Activated naive CD8-positive, alpha-beta T cell treated with anti-CD3 and anti-CD28 coated beads, Interleukin-2, amount 50 U/mL, for 16 hours (primary cell): Measurements from ENCODE around the gene RTEL1.
"Not testable (repeated sequence)": the region's sequence is repeated elsewhere in the genome, so short reads cannot be mapped to it uniquely, and the experiment has no call there.

ENCODE experiments used
- DNase-seq: peaks from one replicate; pipeline ENCODE4 v3.0.0-alpha.2; 2020; ENCODE audit warnings: low read depth, low spot score

Gene RTEL1

GRCh38 chr20:63718996-63719395 lies 60.9 kb downstream of the RTEL1 start:
- no peak for DNase-seq

GRCh38 chr20:63722967-63723622 lies 65.0 kb downstream of the RTEL1 start:
- DNase-seq: not testable (repeated sequence)

- not testable (repeated sequence) for DNase-seq
Observed at GRCh38 chr20:63730189-63730733, 72.1 kb downstream of the RTEL1 start.

- no peak for DNase-seq
Observed at GRCh38 chr20:63731410-63731809, 73.3 kb downstream of the RTEL1 start.

- DNase-seq: no peak
Observed at GRCh38 chr20:63732118-63733095, 74.3 kb downstream of the RTEL1 start.

GRCh38 chr20:63733117-63733516 lies 75.0 kb downstream of the RTEL1 start:
- DNase-seq: no peak

- no peak for DNase-seq
Observed at GRCh38 chr20:63733579-63734081, 75.5 kb downstream of the RTEL1 start.

GRCh38 chr20:63734111-63734945 lies 76.2 kb downstream of the RTEL1 start:
- DNase-seq: no peak

DNA sequence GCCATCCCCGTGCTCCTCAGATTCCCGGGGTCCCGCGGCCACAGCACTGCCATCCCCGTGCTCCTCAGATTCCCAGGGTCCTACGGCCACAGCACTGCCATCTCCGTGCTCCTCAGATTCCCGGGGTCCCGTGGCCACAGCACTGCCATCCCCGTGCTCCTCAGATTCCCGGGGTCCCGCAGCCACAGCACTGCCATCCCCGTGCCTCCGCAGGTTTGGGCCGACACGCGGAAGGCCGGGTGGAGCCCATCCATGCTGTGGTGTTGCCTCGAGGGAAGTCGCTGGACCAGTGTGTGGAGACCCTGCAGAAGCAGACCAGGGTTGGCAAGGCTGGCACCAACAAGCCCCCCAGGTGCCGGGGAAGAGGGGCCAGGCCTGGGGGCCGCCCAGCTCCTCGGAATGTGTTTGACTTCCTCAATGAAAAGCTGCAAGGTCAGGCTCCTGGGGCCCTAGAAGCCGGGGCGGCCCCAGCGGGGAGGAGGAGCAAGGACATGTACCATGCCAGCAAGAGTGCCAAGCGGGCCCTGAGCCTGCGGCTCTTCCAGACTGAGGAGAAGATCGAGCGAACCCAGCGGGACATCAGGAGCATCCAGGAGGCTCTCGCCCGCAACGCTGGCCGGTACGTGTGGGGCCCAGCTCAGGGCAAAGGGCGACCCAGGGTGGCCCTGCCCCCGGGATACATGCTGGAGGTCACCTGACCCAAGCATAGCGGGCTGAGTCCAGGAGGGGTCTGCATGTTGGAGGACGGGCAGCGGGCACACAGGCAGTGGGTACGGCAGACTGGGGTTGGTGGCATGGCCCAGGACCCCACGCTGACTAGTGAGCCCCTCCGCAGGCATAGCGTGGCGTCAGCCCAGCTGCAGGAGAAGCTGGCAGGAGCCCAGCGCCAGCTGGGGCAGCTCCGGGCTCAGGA lies 77.1 kb downstream of the RTEL1 start:
- DNase-seq: no peak

GRCh38 chr20:63735859-63736718 lies 78.0 kb downstream of the RTEL1 start, which contains the start of gene LIME1:
Gene LIME1, plus strand, starts transcription at chr20:63736664. Its CDS starts 886 bp downstream, at chr20:63737550.
- no peak for DNase-seq

GRCh38 chr20:63736893-63737694 lies 79.0 kb downstream of the RTEL1 start:
- no peak for DNase-seq

- DNase-seq: no peak
Observed at GRCh38 chr20:63737695-63737944, 79.5 kb downstream of the RTEL1 start.

- DNase-seq: no peak
Observed at GRCh38 chr20:63737945-63738686, 80.0 kb downstream of the RTEL1 start.

DNA sequence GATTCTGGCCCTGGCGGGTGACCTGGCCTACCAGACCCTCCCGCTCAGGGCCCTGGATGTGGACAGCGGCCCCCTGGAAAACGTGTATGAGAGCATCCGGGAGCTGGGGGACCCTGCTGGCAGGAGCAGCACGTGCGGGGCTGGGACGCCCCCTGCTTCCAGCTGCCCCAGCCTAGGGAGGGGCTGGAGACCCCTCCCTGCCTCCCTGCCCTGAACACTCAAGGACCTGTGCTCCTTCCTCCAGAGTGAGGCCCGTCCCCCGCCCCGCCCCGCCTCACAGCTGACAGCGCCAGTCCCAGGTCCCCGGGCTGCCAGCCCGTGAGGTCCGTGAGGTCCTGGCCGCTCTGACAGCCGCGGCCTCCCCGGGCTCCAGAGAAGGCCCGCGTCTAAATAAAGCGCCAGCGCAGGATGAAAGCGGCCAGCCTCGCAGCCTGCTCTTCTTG lies 80.6 kb downstream of the RTEL1 start:
- DNase-seq: no peak

DNA sequence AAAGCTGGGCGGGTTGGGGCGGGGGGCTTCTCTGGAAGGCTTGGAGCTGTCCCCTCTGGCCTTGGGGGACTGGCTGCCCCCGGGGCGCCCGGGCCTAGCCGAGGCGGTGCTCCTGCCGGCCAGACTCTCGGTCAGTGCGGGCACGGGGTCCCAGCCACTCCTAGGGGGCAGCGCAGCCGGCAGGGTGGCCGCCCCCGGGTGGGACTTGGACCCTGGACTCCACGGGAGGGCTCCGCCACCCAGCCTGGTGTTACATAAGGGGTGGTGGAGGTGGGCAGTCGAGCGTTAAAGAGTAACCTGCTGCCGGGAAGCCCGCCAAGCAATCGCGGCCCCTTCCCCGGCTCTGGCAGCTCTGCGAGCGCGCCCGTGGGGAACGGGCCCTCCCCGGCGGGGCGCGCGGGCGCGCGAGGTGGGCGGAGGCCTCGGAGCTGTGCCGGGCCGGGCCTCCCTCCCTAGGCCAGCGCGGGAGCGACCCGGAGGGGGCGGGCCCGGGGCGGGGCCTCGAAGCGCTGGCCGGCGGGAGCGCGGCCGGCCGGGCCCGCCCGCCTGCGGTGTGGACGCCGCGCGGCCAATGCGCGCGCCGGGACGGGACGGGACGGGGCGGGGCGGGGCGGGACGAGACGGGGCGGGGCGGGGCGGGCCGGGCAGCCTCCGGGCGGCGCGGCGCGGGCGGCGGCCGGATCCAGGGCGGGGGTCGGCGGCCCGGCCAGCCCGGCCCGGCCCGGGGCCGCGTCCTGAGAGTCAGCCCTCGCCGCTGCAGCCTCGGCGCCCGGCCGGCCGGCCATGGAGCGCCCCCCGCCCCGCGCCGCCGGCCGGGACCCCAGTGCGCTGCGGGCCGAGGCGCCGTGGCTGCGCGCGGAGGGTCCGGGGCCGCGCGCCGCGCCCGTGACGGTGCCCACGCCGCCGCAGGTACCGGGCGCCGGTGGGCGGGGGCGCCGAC lies 81.3 kb downstream of the RTEL1 start, which contains the start of gene SLC2A4RG:
TSS of gene SLC2A4RG (plus strand) at position 647 of the 940 bp plus-strand sequence. CDS start at position 784, 137 bp downstream.
- no peak for DNase-seq

GRCh38 chr20:63740070-63740626 lies 82.0 kb downstream of the RTEL1 start:
- no peak for DNase-seq
